HG03354 (cell line): ENCODE data around the gene TIAM2.
"Not testable (repeated sequence)": the region's sequence is repeated elsewhere in the genome, so short reads cannot be mapped to it uniquely, and the experiment has no call there.

Experiments used
- ATAC-seq: cut with Tn5 transposase; IDR thresholded peaks from one replicate; pipeline ENCODE4 v1.9.1; 2021; ENCODE audit warnings: mild to moderate bottlenecking; ENCODE audit not compliant: unreplicated experiment, poor library complexity, severe bottlenecking

Gene TIAM2

DNA sequence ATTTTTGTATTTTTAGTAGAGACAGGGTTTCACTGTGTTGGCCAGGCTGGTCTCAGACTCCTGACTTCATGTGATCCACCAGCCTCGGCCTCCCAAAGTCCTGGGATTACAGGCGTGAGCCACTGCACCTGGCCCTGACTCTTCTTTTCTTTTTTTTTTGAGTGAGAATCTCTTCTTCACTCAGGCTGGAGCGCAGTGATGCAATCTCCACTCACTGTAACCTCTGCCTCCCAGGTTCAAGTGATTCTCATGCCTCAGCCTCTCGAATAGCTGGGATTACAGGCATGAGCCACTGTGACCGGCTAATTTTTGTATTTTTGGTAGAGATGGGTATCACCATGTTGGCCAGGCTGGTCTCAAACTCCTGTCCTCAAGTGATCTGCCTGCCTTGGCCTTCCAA, 124.1 kb downstream of the TIAM2 start:
- not testable (repeated sequence) for ATAC-seq

- no peak for ATAC-seq
Measured at GRCh38 chr6:155120034-155120433, 124.9 kb downstream of the TIAM2 start.

GRCh38 chr6:155121294-155121693, 126.2 kb downstream of the TIAM2 start:
- no peak for ATAC-seq

DNA sequence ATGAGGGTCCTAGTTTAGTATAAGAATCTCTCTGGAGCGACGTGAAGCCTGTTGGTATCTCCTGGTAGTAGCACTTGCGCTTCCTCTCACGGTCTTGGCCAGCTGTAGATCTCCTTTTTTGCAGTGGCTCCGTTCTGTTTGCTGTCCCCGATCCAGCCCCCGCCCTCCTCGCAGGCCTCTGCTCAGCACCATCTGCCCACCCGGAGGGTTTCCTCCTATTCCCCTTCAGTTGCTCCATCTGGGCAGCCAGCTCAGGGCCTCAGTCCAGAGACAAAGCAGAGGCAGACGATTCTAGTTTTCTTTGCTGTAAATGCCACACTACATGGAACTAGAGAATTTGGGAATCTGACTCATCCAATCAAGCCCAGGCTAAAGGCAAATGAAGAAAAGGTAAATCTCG, 126.6 kb downstream of the TIAM2 start:
- ATAC-seq: no peak

GRCh38 chr6:155122199-155122950, 127.3 kb downstream of the TIAM2 start:
- no peak for ATAC-seq

GRCh38 chr6:155123520-155123919, 128.4 kb downstream of the TIAM2 start:
- ATAC-seq: no peak

DNA sequence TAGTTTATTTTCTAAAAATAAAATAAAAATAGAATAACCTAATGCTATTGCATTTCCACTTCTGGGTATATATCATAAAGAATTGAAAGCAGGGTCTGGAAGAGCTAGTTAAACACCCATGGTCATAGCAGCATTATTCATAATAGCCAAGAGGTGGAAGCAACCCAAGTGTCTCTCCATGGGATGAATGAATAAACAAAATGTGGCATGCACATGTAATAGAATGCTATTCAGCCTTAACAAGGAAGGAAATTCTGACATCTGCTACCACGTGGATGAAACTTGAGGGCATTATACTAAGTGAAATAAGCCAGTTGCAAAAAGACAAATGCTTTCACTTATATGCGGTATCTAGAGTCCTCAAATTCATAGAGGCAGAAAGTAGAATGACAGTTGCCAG, 130.8 kb downstream of the TIAM2 start:
- no peak for ATAC-seq

DNA sequence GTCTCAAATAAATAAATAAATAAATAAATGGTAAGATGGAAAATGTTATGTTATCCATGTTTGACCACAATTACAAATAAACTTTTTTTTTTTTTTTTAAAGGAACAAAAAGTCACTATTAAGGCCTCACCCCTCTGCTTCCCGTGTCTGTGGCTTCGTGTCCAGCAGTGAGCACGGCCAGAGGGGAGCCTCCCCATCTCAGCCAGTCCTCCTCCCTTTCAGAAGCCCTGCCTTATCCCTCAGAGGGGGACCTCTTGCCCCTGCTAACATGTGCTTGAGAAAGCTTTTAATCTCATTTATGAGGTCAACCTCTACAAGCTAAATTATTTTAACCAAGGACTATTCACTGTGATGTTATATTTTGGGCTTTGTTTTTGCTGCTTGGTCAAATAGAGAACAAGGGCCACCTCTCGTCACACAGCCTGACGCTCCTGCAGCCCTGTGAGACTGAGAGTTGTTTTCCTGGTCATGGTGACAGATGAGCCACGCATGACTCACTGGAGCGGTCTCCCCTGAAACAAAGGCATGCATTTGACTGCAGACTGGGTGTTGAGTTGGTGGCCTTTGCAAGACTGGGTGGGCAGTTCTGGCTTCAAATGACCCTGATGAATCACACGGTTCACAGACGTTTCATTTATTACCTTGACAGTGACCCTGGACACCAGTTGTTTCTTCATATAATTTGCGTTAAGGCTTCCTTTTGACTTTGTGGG, 131.8 kb downstream of the TIAM2 start:
- ATAC-seq: no peak

GRCh38 chr6:155128977-155129376, 133.9 kb downstream of the TIAM2 start:
- ATAC-seq: no peak

- no peak for ATAC-seq
Measured at GRCh38 chr6:155129744-155130143, 134.6 kb downstream of the TIAM2 start.

DNA sequence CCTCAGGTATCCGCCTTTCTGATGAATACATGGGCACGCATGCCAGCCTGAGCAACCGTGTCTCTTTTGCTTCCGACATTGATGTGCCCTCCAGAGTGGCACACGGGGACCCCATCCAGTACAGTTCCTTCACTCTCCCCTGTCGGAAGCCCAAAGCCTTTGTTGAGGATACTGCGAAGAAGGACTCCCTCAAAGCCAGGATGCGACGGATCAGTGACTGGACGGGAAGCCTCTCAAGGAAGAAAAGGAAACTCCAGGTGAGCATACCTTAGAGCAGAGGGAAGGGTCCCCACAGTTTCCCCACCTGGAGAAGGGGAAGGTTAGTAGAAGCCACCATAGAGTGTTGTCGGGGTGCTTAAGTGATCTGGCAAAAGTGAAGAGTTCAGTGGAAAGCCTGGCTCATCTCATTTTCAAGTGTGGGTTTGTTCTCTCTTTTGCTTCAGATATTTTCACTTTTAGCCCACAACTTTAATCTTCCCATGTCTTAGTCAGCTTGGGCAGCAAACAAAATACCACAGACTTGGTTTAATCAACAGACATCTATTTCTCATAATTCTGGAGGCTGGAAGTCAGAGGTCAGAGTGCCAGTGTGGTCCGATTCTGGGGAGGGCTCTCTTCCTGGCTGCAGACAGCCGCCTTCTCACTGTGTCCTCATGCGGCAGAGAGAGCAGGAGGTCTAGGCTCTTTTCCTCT, 135.2 kb downstream of the TIAM2 start:
- ATAC-seq: no peak

DNA sequence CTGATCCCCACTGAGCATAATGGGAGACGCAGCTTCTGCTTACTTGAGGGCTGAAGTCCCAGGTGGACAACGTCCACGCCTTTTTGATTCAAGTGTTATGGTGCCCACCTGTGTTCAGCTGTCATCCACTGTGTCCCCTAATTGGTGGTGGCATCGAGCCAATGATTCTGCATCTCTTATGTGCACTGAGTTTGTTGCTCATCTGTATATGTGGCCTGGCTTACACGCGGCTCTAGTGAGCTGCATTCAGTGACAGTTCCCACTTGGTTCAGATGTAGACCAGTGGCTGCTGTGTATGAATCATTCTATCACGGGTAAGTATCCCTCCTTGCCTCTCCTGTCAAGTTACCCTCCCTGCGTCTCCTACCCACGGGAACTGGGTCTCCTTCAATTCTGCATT, 137.5 kb downstream of the TIAM2 start:
- ATAC-seq: no peak

GRCh38 chr6:155141002-155141401, 145.9 kb downstream of the TIAM2 start:
- ATAC-seq: no peak

DNA sequence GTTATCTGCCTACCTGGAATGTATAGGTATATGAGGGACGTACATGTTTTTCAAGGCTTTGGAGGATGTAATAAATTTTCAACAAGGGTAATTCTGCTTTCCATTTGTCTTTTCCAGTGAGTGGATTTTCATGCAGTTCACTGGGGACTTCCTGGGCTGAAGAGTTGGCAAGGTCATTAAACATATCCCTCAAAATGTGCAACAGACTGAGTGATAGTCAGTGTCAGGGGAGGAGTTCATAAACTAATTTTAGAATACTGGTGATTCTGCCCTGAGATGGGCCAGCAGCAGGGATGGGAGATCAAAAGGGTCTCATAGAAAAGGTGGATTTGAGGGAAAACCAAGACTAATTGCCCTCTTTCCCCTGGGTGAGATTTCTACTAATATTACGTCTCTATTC, 146.4 kb downstream of the TIAM2 start:
- no peak for ATAC-seq

DNA sequence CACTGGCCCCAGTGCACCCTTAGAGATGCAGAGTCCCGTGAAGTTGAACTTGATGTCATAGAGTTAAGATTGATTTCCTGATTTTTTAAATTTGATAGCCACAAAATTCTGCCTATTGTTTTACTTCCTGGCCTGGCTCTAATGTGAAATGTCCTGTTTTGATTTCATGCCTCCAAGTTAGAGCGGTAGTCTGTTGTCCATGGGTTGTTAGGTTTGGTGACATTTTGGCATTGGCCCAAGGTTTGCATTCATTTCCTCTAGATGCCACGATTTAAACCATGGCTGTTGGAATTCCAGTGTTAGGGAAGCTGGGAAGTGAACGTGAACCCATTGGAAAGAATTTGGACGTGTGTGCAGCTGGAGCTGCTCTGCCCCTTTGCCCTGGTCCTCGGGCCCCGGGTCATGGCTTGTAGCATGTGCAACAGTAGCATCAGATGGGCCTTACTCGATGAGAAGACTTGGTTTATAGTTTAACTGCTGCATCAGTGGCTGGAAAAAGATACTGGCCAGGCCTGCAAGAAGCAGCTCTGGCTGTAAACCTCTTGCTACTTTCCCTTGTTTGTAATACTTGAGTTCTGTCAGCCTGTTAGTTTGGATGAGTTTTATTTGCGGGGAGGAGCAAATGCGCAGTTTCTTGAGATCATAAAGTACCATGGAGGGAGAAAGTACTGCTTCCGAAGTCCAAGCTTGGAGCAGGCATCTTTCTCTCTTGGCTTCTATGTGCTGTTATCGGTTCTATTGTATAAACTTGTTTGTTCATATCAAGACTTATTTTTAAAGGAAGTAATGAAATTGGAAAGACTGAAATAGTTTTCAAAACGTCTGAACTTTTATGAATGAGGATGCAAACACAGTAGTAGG, 147.3 kb downstream of the TIAM2 start:
- no peak for ATAC-seq

DNA sequence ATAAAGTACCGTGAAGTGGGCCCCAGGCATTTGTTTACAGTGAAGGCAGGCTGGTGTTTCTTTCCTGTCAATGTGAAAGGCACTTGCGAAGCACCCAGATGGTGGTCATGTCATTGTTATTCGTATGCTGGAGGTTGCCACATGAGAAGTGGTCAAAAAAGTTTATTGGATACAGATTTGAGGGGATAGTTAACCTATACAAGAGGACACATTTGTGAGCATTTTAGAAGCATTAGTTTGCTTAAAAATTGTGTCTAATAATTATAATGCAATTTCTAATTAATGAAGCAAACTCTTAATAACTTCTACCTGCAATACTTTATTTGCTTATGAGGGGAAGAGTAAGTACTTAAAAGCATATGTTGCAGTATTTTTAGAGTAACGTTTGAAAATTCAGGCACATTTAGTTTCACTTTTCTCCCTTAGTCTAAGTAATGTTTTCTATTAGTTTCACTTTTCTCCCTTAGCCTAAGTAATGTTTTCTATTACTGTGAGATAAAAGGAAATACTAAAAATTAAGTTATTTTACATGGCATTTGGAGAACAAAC, 148.0 kb downstream of the TIAM2 start:
- no peak for ATAC-seq

- no peak for ATAC-seq
Measured at GRCh38 chr6:155143578-155144106, 148.5 kb downstream of the TIAM2 start.

DNA sequence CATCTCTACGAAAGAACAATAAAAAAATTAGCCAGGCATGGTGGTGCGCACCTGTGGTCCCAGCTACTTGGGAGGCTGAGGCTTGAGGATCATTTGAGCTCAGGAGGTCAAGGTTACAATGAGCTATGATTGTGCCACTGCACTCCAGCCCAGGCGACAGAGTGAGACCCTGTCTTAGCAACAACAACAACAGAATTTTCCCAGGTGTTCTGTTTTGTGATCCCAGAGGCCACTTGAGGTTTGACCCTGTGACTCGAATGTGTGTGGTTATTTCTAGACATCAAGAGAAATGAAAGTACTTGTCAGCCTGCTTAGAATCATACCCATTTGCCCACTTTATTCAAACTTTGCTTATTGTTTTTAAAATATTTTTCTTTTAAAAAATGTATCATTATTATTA, 151.1 kb downstream of the TIAM2 start:
- ATAC-seq: no peak

- no peak for ATAC-seq
Measured at GRCh38 chr6:155147958-155148663, 153.0 kb downstream of the TIAM2 start.
